H9 (cell line): ENCODE results near the gene KCNN3. TPM values are rescaled to one million over a fixed set of nuclear protein-coding genes. Genes with fewer than 3 reads are reported as not detected.

Experiments
- DNase-seq: peaks from one replicate; pipeline ENCODE4 v3.0.0-alpha.2; 2017
- H2AFZ ChIP-seq: one replicate; pipeline ENCODE4 v1.6.1; 2013; ENCODE audit warnings: mild to moderate bottlenecking, low read length, control low read depth, moderate library complexity
- H2AK5ac ChIP-seq: 2 replicates; pipeline ENCODE4 v1.6.1; 2013; ENCODE audit warnings: low read length, control low read depth, mixed read lengths; ENCODE audit not compliant: insufficient read length
- H2BK120ac ChIP-seq: one replicate; pipeline ENCODE4 v1.6.1; 2013; ENCODE audit warnings: low read depth, mild to moderate bottlenecking, low read length, control low read depth, inconsistent platforms; ENCODE audit not compliant: poor library complexity, severe bottlenecking
- H2BK12ac ChIP-seq: 2 replicates; pipeline ENCODE4 v1.6.1; 2013; ENCODE audit warnings: low read length, control low read depth, mixed read lengths, low read depth; ENCODE audit not compliant: insufficient read length
- H2BK15ac ChIP-seq: 2 replicates; pipeline ENCODE4 v1.6.1; 2013; ENCODE audit warnings: low read depth, low read length, control low read depth
- H2BK20ac ChIP-seq: one replicate; pipeline ENCODE4 v1.6.1; 2013; ENCODE audit warnings: low read depth, mild to moderate bottlenecking, low read length, control low read depth, inconsistent platforms; ENCODE audit not compliant: poor library complexity, severe bottlenecking
- H2BK5ac ChIP-seq: 2 replicates; pipeline ENCODE4 v1.6.1; 2013; ENCODE audit warnings: low read length, control low read depth, mixed read lengths; ENCODE audit not compliant: insufficient read length
- H3K14ac ChIP-seq: 2 replicates; pipeline ENCODE4 v1.6.1; 2013; ENCODE audit warnings: low read length, control low read depth; ENCODE audit not compliant: insufficient read depth
- H3K18ac ChIP-seq: 2 replicates; pipeline ENCODE4 v1.6.1; 2013; ENCODE audit warnings: low read depth, mild to moderate bottlenecking, mixed read lengths, low read length, control low read depth; ENCODE audit not compliant: insufficient read length
- H3K23ac ChIP-seq: 2 replicates; pipeline ENCODE4 v1.6.1; 2013; ENCODE audit warnings: low read length, control low read depth, mixed read lengths, low read depth; ENCODE audit not compliant: insufficient read length
- H3K23me2 ChIP-seq: 2 replicates; pipeline ENCODE4 v1.6.1; 2013; ENCODE audit warnings: low read depth, mild to moderate bottlenecking, mixed read lengths, low read length, control low read depth; ENCODE audit not compliant: insufficient read length, poor library complexity, severe bottlenecking
- H3K27ac ChIP-seq: 2 replicates; pipeline ENCODE4 v1.5.1; 2013; ENCODE audit warnings: low read length, control low read depth, mixed read lengths, low read depth; ENCODE audit not compliant: insufficient read length
- H3K27me3 ChIP-seq: 2 replicates; pipeline ENCODE4 v1.6.1; 2013; ENCODE audit warnings: low read length, control low read depth, inconsistent platforms; ENCODE audit not compliant: insufficient read depth
- H3K4ac ChIP-seq: 2 replicates; pipeline ENCODE4 v1.6.1; 2013; ENCODE audit warnings: low read depth, mild to moderate bottlenecking, control low read depth, inconsistent platforms, low read length, moderate library complexity
- H3K4me1 ChIP-seq: 2 replicates; pipeline ENCODE4 v1.6.1; 2013; ENCODE audit warnings: low read length, control low read depth, inconsistent platforms; ENCODE audit not compliant: insufficient read depth
- H3K4me2 ChIP-seq: 2 replicates; pipeline ENCODE4 v1.6.1; 2013; ENCODE audit warnings: low read length, control low read depth, mixed read lengths; ENCODE audit not compliant: insufficient read length, insufficient read depth
- H3K56ac ChIP-seq: 2 replicates; pipeline ENCODE4 v1.6.1; 2013; ENCODE audit warnings: low read depth, mild to moderate bottlenecking, mixed read lengths, low read length, control low read depth; ENCODE audit not compliant: insufficient read length
- H3K79me1 ChIP-seq: 2 replicates; pipeline ENCODE4 v1.6.1; 2013; ENCODE audit warnings: low read depth, mild to moderate bottlenecking, moderate library complexity, low read length, control low read depth, inconsistent platforms; ENCODE audit not compliant: insufficient read depth, poor library complexity, severe bottlenecking
- H3K79me2 ChIP-seq: 2 replicates; pipeline ENCODE4 v1.6.1; 2013; ENCODE audit warnings: low read length, control low read depth, inconsistent platforms; ENCODE audit not compliant: insufficient read depth
- H3K9ac ChIP-seq: 2 replicates; pipeline ENCODE4 v1.6.1; 2013; ENCODE audit warnings: low read length, control low read depth, mixed read lengths; ENCODE audit not compliant: insufficient read length; ENCODE audit errors: extremely low read depth
- H3K9me3 ChIP-seq: one replicate; pipeline ENCODE4 v1.6.1; 2013; ENCODE audit warnings: low read depth, low read length, inconsistent platforms; ENCODE audit not compliant: control insufficient read depth
- H3T11ph ChIP-seq: one replicate; pipeline ENCODE4 v1.6.1; 2013; ENCODE audit warnings: mild to moderate bottlenecking, low read length, control low read depth, inconsistent platforms
- H4K20me1 ChIP-seq: one replicate; pipeline ENCODE4 v1.6.1; 2013; ENCODE audit not compliant: control insufficient read depth, insufficient read length, insufficient read depth
- H4K5ac ChIP-seq: 2 replicates; pipeline ENCODE4 v1.6.1; 2013; ENCODE audit warnings: low read depth, mild to moderate bottlenecking, mixed read lengths, low read length, control low read depth; ENCODE audit not compliant: insufficient read length
- H4K8ac ChIP-seq: replicated peaks from 2 replicates; pipeline ENCODE4 v1.6.1; 2013; ENCODE audit warnings: low read length, control low read depth, mixed read lengths, low read depth; ENCODE audit not compliant: insufficient read length
- H4K91ac ChIP-seq: 2 replicates; pipeline ENCODE4 v1.6.1; 2013; ENCODE audit warnings: low read depth, mild to moderate bottlenecking, moderate library complexity, mixed read lengths, low read length, control low read depth; ENCODE audit not compliant: insufficient read length
- H3K27ac Mint-ChIP-seq, 3 experiments: 2 replicates in 2 of 3; 3 replicates in 1 of 3; pipeline ENCODE4 v1.8.0; 2020 to 2021; ENCODE audit warnings: mixed read lengths in 3 of 3, mild to moderate bottlenecking in 1 of 3, moderate library complexity in 1 of 3
- H3K27me3 Mint-ChIP-seq: 2 replicates; pipeline ENCODE4 v1.8.0; 2021; ENCODE audit warnings: low read depth, mild to moderate bottlenecking, moderate library complexity, mixed read lengths
- H3K36me3 Mint-ChIP-seq, 3 experiments: 2 replicates in 2 of 3; 3 replicates in 1 of 3; pipeline ENCODE4 v1.8.0; 2020 to 2021; ENCODE audit warnings: low read depth in 3 of 3, mixed read lengths in 3 of 3; ENCODE audit not compliant: insufficient read depth in 1 of 3
- H3K4me1 Mint-ChIP-seq, 2 experiments: 2 replicates each; pipeline ENCODE4 v1.8.0; 2020; ENCODE audit warnings: mixed read lengths in 2 of 2
- H3K4me3 Mint-ChIP-seq, 2 experiments: 2 replicates in 1 of 2; 3 replicates in 1 of 2; pipeline ENCODE4 v1.8.0; 2020 to 2021; ENCODE audit warnings: mild to moderate bottlenecking in 2 of 2, mixed read lengths in 2 of 2, moderate library complexity in 1 of 2
- H3K9me3 Mint-ChIP-seq, 2 experiments: 2 replicates in 1 of 2; 3 replicates in 1 of 2; pipeline ENCODE4 v1.8.0; 2020; ENCODE audit warnings: mild to moderate bottlenecking in 2 of 2, mixed read lengths in 2 of 2, moderate library complexity in 1 of 2
- CTCF ChIP-seq: fragments of 200-600 bp; sonication (generic); conservative IDR thresholded peaks from 3 replicates; pipeline ENCODE4 v1.8.0; 2021; ENCODE audit warnings: antibody characterized with exemption, mild to moderate bottlenecking
- WGBS: extraction: QIAGEN DNeasy Blood & Tissue Kit; methylation state at CpG from one replicate; pipeline ENCODE4 v1.1.7; 2013; ENCODE audit warnings: missing lambda C conversion rate, low lambda C conversion rate, mixed read lengths; ENCODE audit not compliant: insufficient read length; ENCODE audit errors: extremely low coverage; 5-methylcytosine and 5-hydroxymethylcytosine counted together
- total RNA-seq: library from RNA; stranded (reverse); gene quantifications from 2 replicates; pipeline ENCODE4 v1.2.1, GENCODE V29; 2021

The KCNN3 gene
- total RNA-seq, 1 experiment from 2014 or later, result 0.83 TPM

- H3K4me3 Mint-ChIP-seq, result no peak overlapping the region
Observed at GRCh38 chr1:154735804-154736168, 134.3 kb downstream of the KCNN3 start.

More at GRCh38 chr1:154735804-154736168, 134.3 kb downstream of the KCNN3 start:
- H4K20me1 ChIP-seq, result no peaks in the 10 kb centered on the region
- no peak for TF ChIP-seq CTCF
- Mint-ChIP-seq H3K36me3 (peaks cover 0 to 3% (median 0%) of the 10 kb centered on the region in 3 experiments; a peak in 3 of 7 replicates), H3K4me1 (peaks cover 11 to 12% of the 10 kb centered on the region in 2 experiments), H3K27me3 (no peaks in the 10 kb centered on the region; the same call in none of the 2 replicates), H3K9me3 (peaks cover 7% of the 10 kb centered on the region in 2 experiments; a peak in 3 of 5 replicates), H3K27ac (peak overlapping the region in 1 of 3 experiments; percentile 88; a peak in 1 of 7 replicates)
- WGBS, result no CpG with 5 or more reads among the region's 4 CpGs
- H4K8ac ChIP-seq, result no peak overlapping the region
- no peak overlapping the region for H3K27ac ChIP-seq
- no peak overlapping the region for H3K4ac ChIP-seq
- no peak overlapping the region for H2BK15ac ChIP-seq
- H3K23ac ChIP-seq, result no peak overlapping the region
- DNase-seq, result no peak
- H2AK5ac ChIP-seq, result no peak overlapping the region
- no peak overlapping the region for H2BK12ac ChIP-seq
- no peak overlapping the region for H4K91ac ChIP-seq
- no peak overlapping the region for H2AFZ ChIP-seq
- no peak overlapping the region for H3K9ac ChIP-seq
- no peak overlapping the region for H3K18ac ChIP-seq
- H3K4me1 ChIP-seq, result peaks cover 3% of the 10 kb centered on the region; the same call in 1 of the 2 replicates
- H3K56ac ChIP-seq, result no peak overlapping the region
- no peaks in the 10 kb centered on the region for H3K23me2 ChIP-seq
- H2BK120ac ChIP-seq, result no peak overlapping the region
- no peak overlapping the region for H2BK5ac ChIP-seq
- no peaks in the 10 kb centered on the region for H3K9me3 ChIP-seq
- H4K5ac ChIP-seq, result no peak overlapping the region
- no peak overlapping the region for H2BK20ac ChIP-seq
- H3K4me2 ChIP-seq, result no peak overlapping the region
- no peaks in the 10 kb centered on the region for H3K79me2 ChIP-seq
- no peaks in the 10 kb centered on the region for H3K79me1 ChIP-seq
- no peak overlapping the region for H3T11ph ChIP-seq
- H3K27me3 ChIP-seq, result no peaks in the 10 kb centered on the region
- peak overlapping the region; percentile 69; the same call in 1 of the 2 replicates for H3K14ac ChIP-seq
